AG04449 (cell line): Measurements from ENCODE around the gene PPFIBP2.

Experiments used
- CTCF ChIA-PET: fragments of 350-600 bp; formaldehyde crosslinking; extraction: SDS; loops from one replicate; lab custom pipeline; 2021; ENCODE audit warnings: antibody characterized with exemption; lab: Yijun Ruan, JAX
- POLR2A ChIA-PET: fragments of 400-600, 350-600 bp; formaldehyde crosslinking; extraction: SDS; loops from one replicate; lab custom pipeline; 2020; ENCODE audit warnings: antibody characterized with exemption, inconsistent platforms; lab: Yijun Ruan, JAX
- DNase-seq: peaks from one replicate; pipeline ENCODE4 v3.0.0-alpha.2; 2010; ENCODE audit warnings: low read depth, low spot score
- H3K4me3 ChIP-seq: 2 replicates; pipeline ENCODE4 v1.5.1; 2011; ENCODE audit warnings: low read depth, mild to moderate bottlenecking, control low read depth, low read length
- TF ChIP-seq, protein P1 (sequence below): IDR thresholded peaks from one replicate; pipeline ENCODE4 v1.5.1; 2011; ENCODE audit warnings: mild to moderate bottlenecking, moderate library complexity, low read length, control low read depth, inconsistent platforms; ENCODE audit not compliant: insufficient read depth; ENCODE audit errors: missing control alignments

PPFIBP2 gene

DNA sequence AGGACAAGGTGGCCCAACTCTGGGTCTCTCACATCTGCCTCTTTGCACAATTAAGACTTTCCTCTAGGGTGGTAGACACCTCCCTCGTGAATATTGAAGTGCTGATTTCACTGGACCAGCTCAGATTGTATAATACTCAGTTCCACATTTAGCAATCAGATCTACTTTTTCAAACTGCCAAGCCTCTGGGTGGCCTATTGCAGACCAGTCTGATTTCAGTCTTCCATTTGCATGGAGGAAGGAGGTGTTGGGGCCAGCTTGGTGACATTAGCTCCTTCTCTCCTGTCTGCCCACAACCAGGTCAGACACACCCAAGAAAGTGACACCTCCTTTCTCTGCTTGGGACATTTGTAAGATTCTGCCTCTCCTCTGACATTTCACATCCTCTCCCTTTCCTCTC lies 78.2 kb downstream of the PPFIBP2 start:
- DNase-seq = no peak
- TF ChIP-seq, protein P1, sequence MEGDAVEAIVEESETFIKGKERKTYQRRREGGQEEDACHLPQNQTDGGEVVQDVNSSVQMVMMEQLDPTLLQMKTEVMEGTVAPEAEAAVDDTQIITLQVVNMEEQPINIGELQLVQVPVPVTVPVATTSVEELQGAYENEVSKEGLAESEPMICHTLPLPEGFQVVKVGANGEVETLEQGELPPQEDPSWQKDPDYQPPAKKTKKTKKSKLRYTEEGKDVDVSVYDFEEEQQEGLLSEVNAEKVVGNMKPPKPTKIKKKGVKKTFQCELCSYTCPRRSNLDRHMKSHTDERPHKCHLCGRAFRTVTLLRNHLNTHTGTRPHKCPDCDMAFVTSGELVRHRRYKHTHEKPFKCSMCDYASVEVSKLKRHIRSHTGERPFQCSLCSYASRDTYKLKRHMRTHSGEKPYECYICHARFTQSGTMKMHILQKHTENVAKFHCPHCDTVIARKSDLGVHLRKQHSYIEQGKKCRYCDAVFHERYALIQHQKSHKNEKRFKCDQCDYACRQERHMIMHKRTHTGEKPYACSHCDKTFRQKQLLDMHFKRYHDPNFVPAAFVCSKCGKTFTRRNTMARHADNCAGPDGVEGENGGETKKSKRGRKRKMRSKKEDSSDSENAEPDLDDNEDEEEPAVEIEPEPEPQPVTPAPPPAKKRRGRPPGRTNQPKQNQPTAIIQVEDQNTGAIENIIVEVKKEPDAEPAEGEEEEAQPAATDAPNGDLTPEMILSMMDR = no peak
- CTCF ChIA-PET = interaction anchor here (1.6 kb wide), 1 partner anchor 20 kb away, joined by 6 read pairs; no protein-coding TSS in a partner anchor
- POLR2A ChIA-PET = no interaction called here
- no peak overlapping the region for H3K4me3 ChIP-seq

DNA sequence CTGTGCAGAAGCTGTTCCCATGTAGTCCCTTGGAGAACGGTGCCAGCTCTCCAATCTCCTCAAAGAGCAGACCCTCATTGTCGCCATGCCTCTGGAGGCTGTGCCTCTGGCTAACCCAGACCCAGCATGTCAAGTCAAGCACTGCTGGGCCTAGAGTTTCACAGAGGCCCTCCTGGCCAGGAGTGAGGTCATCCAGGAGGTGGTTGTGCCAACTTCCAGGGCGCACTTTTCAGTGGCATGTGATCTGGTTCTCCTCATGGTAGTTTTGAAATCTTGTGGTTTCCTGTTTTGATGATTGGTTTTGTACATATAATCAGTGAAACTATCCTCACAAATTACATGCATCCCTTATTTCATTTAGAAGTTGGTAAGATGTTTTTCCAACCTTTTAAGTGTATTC lies 78.9 kb downstream of the PPFIBP2 start:
- TF ChIP-seq, protein P1 = no peak
- ChIA-PET POLR2A (no interaction called here), CTCF (interaction anchor here (1.4 to 1.8 kb wide), 3 partner anchors 9 to 21 kb away, joined by 5 to 6 read pairs (median 5); no protein-coding TSS in a partner anchor)

DNA sequence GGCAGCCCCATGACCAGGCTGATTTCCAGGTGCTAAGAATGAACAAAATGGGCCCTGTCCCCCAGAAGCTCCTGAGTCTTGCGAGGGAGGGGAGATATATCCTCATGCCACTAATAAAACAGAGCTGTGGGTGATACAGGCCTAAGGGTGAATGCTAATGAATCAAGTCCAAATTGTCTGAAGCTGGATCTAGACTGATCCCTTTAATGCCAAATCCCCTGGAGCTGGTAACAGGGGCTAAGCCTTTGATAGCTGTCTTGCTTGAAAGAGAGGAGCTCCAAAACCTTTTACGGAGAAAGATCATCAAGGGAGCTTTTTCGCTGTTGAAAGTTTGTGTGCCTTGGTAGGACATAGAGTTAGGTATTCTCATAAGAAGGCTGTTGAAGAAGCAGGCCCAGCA lies 79.7 kb downstream of the PPFIBP2 start:
- TF ChIP-seq, protein P1 = no peak
- no peak for DNase-seq
- CTCF ChIA-PET = interaction anchor here (0.7 to 1.8 kb wide), 5 partner anchors 10 to 81 kb away, joined by 3 to 5 read pairs (median 5); no protein-coding TSS in a partner anchor
- POLR2A ChIA-PET = no interaction called here
- H3K4me3 ChIP-seq = no peak overlapping the region

More for the DNA sequence above, 78.9 kb downstream of the PPFIBP2 start:
- H3K4me3 ChIP-seq = no peak overlapping the region
- DNase-seq = no peak

DNA sequence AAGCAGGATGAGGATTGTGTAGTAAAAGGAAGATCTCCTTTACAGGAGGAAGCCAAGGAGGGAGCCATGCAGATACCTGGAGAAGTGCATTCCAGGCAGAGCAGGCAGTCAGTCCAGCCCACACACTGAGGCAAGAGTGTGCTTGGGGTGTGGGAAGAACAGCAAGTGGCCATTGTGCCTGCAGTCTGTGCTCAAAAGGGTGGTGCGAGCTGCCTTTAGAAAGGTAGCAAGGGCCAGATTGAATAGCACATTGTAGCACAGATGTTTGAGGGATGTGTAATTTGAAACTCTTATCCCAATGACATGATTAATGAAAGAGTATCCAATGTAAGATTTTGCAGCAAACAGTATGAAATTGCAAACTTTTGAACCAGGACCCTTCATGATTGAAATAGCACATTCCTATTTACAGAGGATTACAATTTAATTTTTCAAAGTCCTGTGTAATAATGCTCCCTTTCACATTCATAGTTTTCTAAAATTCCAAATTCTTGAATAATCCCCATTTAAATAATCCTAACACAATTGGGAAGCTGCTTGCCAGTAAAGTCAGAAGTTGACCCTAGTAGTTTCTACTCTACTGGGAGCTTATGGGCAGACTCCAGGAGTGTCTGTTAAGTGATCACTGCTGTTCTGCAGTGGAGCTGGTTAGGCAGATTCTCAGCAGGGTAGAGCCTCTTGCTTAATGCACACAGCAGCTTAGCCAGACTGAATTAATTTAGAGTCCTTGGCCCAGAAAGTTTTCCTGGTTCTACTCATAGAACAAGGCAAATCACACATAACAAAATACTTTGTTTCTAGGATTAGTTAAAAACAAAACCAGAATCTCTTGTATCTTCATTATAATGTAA lies 81.4 kb downstream of the PPFIBP2 start:
- no peak for DNase-seq

DNA sequence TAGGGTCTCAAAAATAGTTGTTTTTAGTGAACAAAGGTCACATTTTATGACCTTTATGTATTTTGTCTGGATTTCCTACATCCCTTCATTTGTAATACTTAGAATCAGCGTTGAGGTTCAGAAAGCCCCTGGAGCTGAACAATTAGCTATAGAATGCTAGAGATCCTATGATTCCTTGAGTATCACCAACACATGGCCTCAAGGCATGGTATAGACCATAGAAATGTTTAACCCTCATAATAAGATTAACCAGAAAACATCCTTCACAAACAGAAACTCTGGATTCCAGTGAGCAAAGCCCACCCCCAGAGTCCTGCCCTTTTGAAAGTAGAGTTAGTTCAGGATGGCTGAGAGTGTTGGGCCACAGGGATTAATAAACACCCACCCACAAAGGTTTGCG lies 82.2 kb downstream of the PPFIBP2 start:
- ChIA-PET CTCF (interaction anchor here (0.9 to 1.0 kb wide), 2 partner anchors 16 to 503 kb away, joined by 3 read pairs; no protein-coding TSS in a partner anchor), POLR2A (no interaction called here)
- no peak overlapping the region for H3K4me3 ChIP-seq
- no peak for DNase-seq
- TF ChIP-seq, protein P1 = no peak

More for the DNA sequence above, 81.4 kb downstream of the PPFIBP2 start:
- TF ChIP-seq, protein P1 = no peak
- ChIA-PET CTCF (interaction anchor here (0.9 to 1.0 kb wide), 2 partner anchors 15 to 504 kb away, joined by 3 read pairs; no protein-coding TSS in a partner anchor), POLR2A (no interaction called here)
- H3K4me3 ChIP-seq = no peak overlapping the region

DNA sequence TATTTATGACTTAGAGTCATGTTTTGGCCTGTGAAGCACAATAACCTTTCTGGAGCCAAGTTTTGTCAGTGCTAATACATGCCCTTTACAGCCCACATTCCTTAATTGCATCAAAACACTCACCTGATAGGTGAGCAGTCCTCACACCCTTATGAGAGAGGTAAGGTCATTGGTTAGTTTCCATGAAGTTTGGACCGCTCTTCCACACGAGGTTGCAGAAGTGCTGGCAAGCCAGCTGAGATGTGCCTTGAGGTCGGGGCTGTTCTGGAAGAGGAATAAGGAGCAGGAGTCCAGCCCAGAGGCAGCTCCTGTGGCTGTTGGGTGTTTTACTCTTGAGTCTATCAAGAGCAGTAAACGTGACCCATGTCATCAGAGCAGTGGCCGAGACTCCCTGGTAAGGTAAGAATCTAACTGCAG lies 83.2 kb downstream of the PPFIBP2 start:
- CTCF ChIA-PET = no interaction called here
- no peak overlapping the region for H3K4me3 ChIP-seq
- POLR2A ChIA-PET = no interaction called here
- no peak for DNase-seq
- TF ChIP-seq, protein P1 = no peak
